ENCODE results near the gene AFG1L. TPM values are rescaled to one million over a fixed set of nuclear protein-coding genes. Genes with fewer than 3 reads are reported as not detected.

The AFG1L gene
- total and polyA plus RNA-seq, 7 donors = 2.4 to 10.4 (median 5.4) TPM

DNA sequence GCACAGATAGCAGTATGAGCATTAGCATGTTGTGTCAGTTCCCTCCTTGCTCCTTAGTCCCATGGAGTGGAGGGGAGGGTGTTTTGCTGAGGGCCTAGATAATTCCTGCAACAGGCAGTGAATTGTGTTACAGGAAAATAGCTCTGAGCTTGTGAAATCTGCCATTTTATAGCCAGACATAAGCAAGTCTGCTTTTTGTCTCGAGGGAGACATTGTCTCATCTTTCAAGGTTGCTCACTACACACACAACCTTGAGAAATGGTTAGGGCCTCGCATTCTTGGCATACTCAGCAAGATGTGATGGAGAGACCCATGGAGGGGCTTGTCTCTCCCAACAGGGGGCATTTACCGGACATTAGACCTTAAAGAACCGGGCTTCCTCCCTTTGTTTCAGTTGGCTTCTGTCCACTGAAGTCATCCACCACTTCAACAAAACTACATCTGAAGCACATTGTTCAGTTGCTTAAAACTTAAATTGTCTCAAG lies 157.9 kb downstream of the AFG1L start:
- no peak overlapping the region for H3K4me3 ChIP-seq
- no peaks in the 10 kb centered on the region for H3K36me3 ChIP-seq (ENCODE audit: insufficient read depth in 1 of 2, low read depth in 1 of 2)
- intact Hi-C loops (cut with DNase I) = no loop called here
- TF ChIP-seq, protein P1, sequence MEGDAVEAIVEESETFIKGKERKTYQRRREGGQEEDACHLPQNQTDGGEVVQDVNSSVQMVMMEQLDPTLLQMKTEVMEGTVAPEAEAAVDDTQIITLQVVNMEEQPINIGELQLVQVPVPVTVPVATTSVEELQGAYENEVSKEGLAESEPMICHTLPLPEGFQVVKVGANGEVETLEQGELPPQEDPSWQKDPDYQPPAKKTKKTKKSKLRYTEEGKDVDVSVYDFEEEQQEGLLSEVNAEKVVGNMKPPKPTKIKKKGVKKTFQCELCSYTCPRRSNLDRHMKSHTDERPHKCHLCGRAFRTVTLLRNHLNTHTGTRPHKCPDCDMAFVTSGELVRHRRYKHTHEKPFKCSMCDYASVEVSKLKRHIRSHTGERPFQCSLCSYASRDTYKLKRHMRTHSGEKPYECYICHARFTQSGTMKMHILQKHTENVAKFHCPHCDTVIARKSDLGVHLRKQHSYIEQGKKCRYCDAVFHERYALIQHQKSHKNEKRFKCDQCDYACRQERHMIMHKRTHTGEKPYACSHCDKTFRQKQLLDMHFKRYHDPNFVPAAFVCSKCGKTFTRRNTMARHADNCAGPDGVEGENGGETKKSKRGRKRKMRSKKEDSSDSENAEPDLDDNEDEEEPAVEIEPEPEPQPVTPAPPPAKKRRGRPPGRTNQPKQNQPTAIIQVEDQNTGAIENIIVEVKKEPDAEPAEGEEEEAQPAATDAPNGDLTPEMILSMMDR (IDR thresholded peaks at IDR 0.05) = no peak
- DNase-seq (no peak), ATAC-seq (peak in 1 of 4 donors; percentile 40)
- H3K27me3 ChIP-seq (ENCODE audit: insufficient read depth in 3 of 3, low read length in 2 of 3) = no peaks in the 10 kb centered on the region
- H3K27ac ChIP-seq = no peak overlapping the region
- H3K4me1 ChIP-seq = peaks cover 14% of the 10 kb centered on the region
- 49 to 56% (median 49%) methylated on average over 4 of the region's 4 CpGs for WGBS, 3 donors
- no peaks in the 10 kb centered on the region for H3K9me3 ChIP-seq

DNA sequence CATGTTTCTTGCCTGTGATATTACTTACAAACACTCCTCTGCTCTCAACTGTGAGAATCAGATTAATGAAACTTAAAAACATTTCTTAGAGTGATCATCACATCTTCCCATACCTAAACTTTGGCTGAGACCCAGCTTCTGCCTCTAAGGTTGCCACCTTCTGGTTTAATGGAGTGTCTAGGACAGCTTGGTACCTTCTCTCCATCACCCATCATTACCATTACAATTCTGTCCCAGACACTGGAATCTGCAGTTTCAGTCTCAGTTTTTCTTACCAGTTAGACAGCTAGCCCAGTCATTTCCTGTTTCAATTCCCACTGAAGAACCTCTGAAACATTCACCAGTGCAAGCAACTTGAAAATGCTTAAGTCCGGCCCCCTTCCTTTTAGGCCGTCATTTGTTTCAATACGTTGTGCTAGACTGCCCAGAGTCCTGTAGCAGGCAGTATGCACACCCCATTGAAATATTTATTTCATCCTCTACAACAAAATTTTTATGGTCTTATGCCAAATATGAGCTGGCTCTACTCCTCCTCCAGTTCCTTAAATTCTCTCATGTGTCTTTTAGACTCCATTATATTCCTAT lies 158.8 kb downstream of the AFG1L start:
- Histone ChIP-seq H3K27me3 (ENCODE audit: insufficient read depth in 3 of 3, low read length in 2 of 3) (no peaks in the 10 kb centered on the region), H3K4me1 (peaks cover 14% of the 10 kb centered on the region), H3K36me3 (ENCODE audit: insufficient read depth in 1 of 2, low read depth in 1 of 2) (no peaks in the 10 kb centered on the region), H3K4me3 (no peak overlapping the region), H3K27ac (peak overlapping the region; percentile 26), H3K9me3 (no peaks in the 10 kb centered on the region)
- ATAC-seq = peak in 1 of 4 donors; percentile 22
- TF ChIP-seq, protein P1 (IDR thresholded peaks at IDR 0.05) = no peak
- intact Hi-C loops (cut with DNase I) = no loop called here
- 38 to 69% (median 64%) methylated on average over 3 of the region's 3 CpGs for WGBS, 3 donors
- DNase-seq = no peak

DNA sequence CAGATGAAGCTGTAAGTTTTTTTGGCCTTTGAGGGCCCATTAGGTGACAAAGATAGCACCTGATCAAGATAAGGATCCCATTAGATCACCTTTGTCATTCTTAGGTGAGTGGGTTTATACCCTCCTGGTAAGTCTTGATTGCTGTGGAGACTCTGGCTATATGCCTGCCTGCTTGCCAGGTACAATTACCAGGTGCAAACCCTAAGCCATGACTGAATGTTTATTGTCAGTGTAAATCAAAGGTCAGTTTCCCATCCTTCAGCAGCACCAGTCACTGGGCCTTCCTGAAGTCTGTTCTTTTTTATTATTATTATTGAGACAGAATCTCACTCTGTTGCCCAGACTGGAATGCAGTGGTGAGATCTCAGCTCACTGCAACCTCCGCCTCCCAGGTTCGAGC lies 159.5 kb downstream of the AFG1L start:
- Histone ChIP-seq H3K36me3 (ENCODE audit: insufficient read depth in 1 of 2, low read depth in 1 of 2) (no peaks in the 10 kb centered on the region), H3K4me3 (no peak overlapping the region), H3K27ac (no peak overlapping the region), H3K27me3 (ENCODE audit: insufficient read depth in 3 of 3, low read length in 2 of 3) (no peaks in the 10 kb centered on the region), H3K9me3 (no peaks in the 10 kb centered on the region), H3K4me1 (peaks cover 14% of the 10 kb centered on the region)
- ATAC-seq (no peak), DNase-seq (no peak)
- intact Hi-C loops (cut with DNase I) = no loop called here
- TF ChIP-seq, protein P1 (IDR thresholded peaks at IDR 0.05) = no peak
- WGBS, 3 donors = 84 to 92% (median 90%) methylated on average over 2 of the region's 2 CpGs

DNA sequence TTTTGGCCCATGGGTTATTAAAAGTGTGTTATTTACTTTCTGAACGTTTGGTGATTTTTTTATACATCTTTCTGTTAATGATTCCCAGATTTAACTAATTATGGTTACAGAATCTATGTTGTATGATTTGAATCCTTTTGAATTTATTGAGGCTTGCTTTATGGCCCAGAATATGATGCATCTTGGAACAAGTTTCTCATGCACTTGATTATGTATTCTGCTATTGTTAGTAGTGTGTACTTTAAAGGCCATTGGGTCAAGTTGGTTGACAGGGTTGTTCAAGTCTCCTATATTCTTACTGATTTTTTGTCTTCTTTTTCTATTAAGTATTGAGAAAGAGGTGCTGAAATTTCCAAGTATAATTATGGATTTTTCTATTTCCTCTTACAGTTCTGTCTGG lies 160.8 kb downstream of the AFG1L start:
- intact Hi-C loops (cut with DNase I) = no loop called here
- Histone ChIP-seq H3K27ac (no peak overlapping the region), H3K4me3 (no peak overlapping the region), H3K4me1 (peaks cover 14% of the 10 kb centered on the region), H3K9me3 (no peaks in the 10 kb centered on the region), H3K36me3 (ENCODE audit: insufficient read depth in 1 of 2, low read depth in 1 of 2) (no peaks in the 10 kb centered on the region), H3K27me3 (ENCODE audit: insufficient read depth in 3 of 3, low read length in 2 of 3) (no peaks in the 10 kb centered on the region)
- DNase-seq (no peak), ATAC-seq (peak in 1 of 4 donors; percentile 48)
- TF ChIP-seq, protein P1 (IDR thresholded peaks at IDR 0.05) = no peak
- WGBS, 3 donors = 54 to 65% (median 59%) methylated on average over 1 of the region's 1 CpG

DNA sequence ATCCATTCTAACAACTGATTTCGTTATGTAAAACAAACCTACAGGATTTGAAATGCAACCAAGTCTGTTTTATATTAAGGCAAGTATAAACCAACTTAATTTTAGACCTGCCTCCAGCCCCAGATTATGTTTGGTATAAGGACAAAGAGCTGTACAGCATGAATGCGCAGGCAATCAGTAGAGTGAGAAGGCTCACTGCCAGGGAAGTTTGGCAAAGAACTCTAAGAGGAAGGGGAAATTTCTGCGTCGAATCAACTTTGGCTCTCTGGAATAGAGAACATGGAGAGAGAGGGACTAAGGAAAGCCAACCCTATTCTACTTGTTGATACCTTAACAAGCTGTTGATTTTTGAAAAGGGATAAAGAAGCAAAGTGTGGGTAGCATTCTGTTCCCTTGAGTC lies 168.9 kb downstream of the AFG1L start:
- 39 to 41% (median 40%) methylated on average over 4 of the region's 4 CpGs for WGBS, 3 donors
- intact Hi-C loops (cut with DNase I) = no loop called here
- no peaks in the 10 kb centered on the region for H3K9me3 ChIP-seq
- H3K4me1 ChIP-seq = peaks cover 14% of the 10 kb centered on the region
- no peak for DNase-seq
- no peak overlapping the region for H3K27ac ChIP-seq
- TF ChIP-seq, protein P1 (IDR thresholded peaks at IDR 0.05) = no peak
- H3K4me3 ChIP-seq = no peak overlapping the region
- no peak for ATAC-seq
- no peaks in the 10 kb centered on the region for H3K27me3 ChIP-seq (ENCODE audit: insufficient read depth in 3 of 3, low read length in 2 of 3)
- no peaks in the 10 kb centered on the region for H3K36me3 ChIP-seq (ENCODE audit: insufficient read depth in 1 of 2, low read depth in 1 of 2)
